Measurements from ENCODE around the gene CYP17A1.

CYP17A1 gene

GRCh38 chr10:102795453-102796406 lies 41.5 kb downstream of the CYP17A1 start:
- Histone ChIP-seq H3K36me3 (ENCODE audit: control insufficient read depth in 1 of 2, insufficient read depth in 2 of 2, low read length in 2 of 2) (peaks cover 14 to 28% of the 10 kb centered on the region in 2 donors), H3K4me3 (ENCODE audit: low read depth in 1 of 2, low read length in 2 of 2) (no peak overlapping the region), H3K27ac (ENCODE audit: low read depth, low read length) (peak overlapping the region; percentile 30), H3K9ac (ENCODE audit: low read depth in 1 of 2, low read length in 2 of 2) (no peak overlapping the region), H3K4me1 (ENCODE audit: control insufficient read depth in 1 of 2, insufficient read depth in 2 of 2, low read length in 2 of 2) (peaks cover 14 to 23% of the 10 kb centered on the region in 2 donors), H3K9me3 (ENCODE audit: control insufficient read depth in 1 of 2, low read length in 2 of 2) (no peaks in the 10 kb centered on the region), H3K27me3 (ENCODE audit: control insufficient read depth in 1 of 2, insufficient read depth in 2 of 2, low read length in 2 of 2) (no peaks in the 10 kb centered on the region)

GRCh38 chr10:102791754-102792395 lies 45.3 kb downstream of the CYP17A1 start:
- no peaks in the 10 kb centered on the region for H3K36me3 ChIP-seq (ENCODE audit: control insufficient read depth in 1 of 2, insufficient read depth in 2 of 2, low read length in 2 of 2)
- H3K4me3 ChIP-seq (ENCODE audit: low read depth in 1 of 2, low read length in 2 of 2) = no peak overlapping the region
- peaks cover 14 to 18% of the 10 kb centered on the region in 2 donors for H3K4me1 ChIP-seq (ENCODE audit: control insufficient read depth in 1 of 2, insufficient read depth in 2 of 2, low read length in 2 of 2)
- H3K9ac ChIP-seq (ENCODE audit: low read depth in 1 of 2, low read length in 2 of 2) = no peak overlapping the region
- no peaks in the 10 kb centered on the region for H3K27me3 ChIP-seq (ENCODE audit: control insufficient read depth in 1 of 2, insufficient read depth in 2 of 2, low read length in 2 of 2)
- H3K9me3 ChIP-seq (ENCODE audit: control insufficient read depth in 1 of 2, low read length in 2 of 2) = no peaks in the 10 kb centered on the region
- no peak overlapping the region for H3K27ac ChIP-seq (ENCODE audit: low read depth, low read length)

GRCh38 chr10:102785818-102786217 lies 51.4 kb downstream of the CYP17A1 start:
- Histone ChIP-seq H3K27ac (ENCODE audit: low read depth, low read length) (no peak overlapping the region), H3K9ac (ENCODE audit: low read depth in 1 of 2, low read length in 2 of 2) (no peak overlapping the region), H3K36me3 (ENCODE audit: control insufficient read depth in 1 of 2, insufficient read depth in 2 of 2, low read length in 2 of 2) (no peaks in the 10 kb centered on the region), H3K4me1 (ENCODE audit: control insufficient read depth in 1 of 2, insufficient read depth in 2 of 2, low read length in 2 of 2) (peaks cover 25 to 29% of the 10 kb centered on the region in 2 donors), H3K9me3 (ENCODE audit: control insufficient read depth in 1 of 2, low read length in 2 of 2) (no peaks in the 10 kb centered on the region), H3K4me3 (ENCODE audit: low read depth in 1 of 2, low read length in 2 of 2) (no peak overlapping the region), H3K27me3 (ENCODE audit: control insufficient read depth in 1 of 2, insufficient read depth in 2 of 2, low read length in 2 of 2) (no peaks in the 10 kb centered on the region)

- Histone ChIP-seq H3K4me1 (ENCODE audit: control insufficient read depth in 1 of 2, insufficient read depth in 2 of 2, low read length in 2 of 2) (peaks cover 28 to 29% of the 10 kb centered on the region in 2 donors), H3K27me3 (ENCODE audit: control insufficient read depth in 1 of 2, insufficient read depth in 2 of 2, low read length in 2 of 2) (no peaks in the 10 kb centered on the region), H3K9me3 (ENCODE audit: control insufficient read depth in 1 of 2, low read length in 2 of 2) (no peaks in the 10 kb centered on the region), H3K27ac (ENCODE audit: low read depth, low read length) (peak overlapping the region; percentile 48), H3K36me3 (ENCODE audit: control insufficient read depth in 1 of 2, insufficient read depth in 2 of 2, low read length in 2 of 2) (no peaks in the 10 kb centered on the region), H3K9ac (ENCODE audit: low read depth in 1 of 2, low read length in 2 of 2) (peak overlapping the region in 1 of 2 donors; percentile 23), H3K4me3 (ENCODE audit: low read depth in 1 of 2, low read length in 2 of 2) (no peak overlapping the region)
Observed at GRCh38 chr10:102783568-102783967, 53.6 kb downstream of the CYP17A1 start.

GRCh38 chr10:102782673-102783551 lies 54.3 kb downstream of the CYP17A1 start:
- no peaks in the 10 kb centered on the region for H3K27me3 ChIP-seq (ENCODE audit: control insufficient read depth in 1 of 2, insufficient read depth in 2 of 2, low read length in 2 of 2)
- H3K4me3 ChIP-seq (ENCODE audit: low read depth in 1 of 2, low read length in 2 of 2) = no peak overlapping the region
- H3K4me1 ChIP-seq (ENCODE audit: control insufficient read depth in 1 of 2, insufficient read depth in 2 of 2, low read length in 2 of 2) = peaks cover 30 to 34% of the 10 kb centered on the region in 2 donors
- H3K27ac ChIP-seq (ENCODE audit: low read depth, low read length) = peak overlapping the region; percentile 42
- H3K9ac ChIP-seq (ENCODE audit: low read depth in 1 of 2, low read length in 2 of 2) = peak overlapping the region in 1 of 2 donors; percentile 23
- no peaks in the 10 kb centered on the region for H3K9me3 ChIP-seq (ENCODE audit: control insufficient read depth in 1 of 2, low read length in 2 of 2)
- H3K36me3 ChIP-seq (ENCODE audit: control insufficient read depth in 1 of 2, insufficient read depth in 2 of 2, low read length in 2 of 2) = no peaks in the 10 kb centered on the region

- H3K4me1 ChIP-seq (ENCODE audit: control insufficient read depth in 1 of 2, insufficient read depth in 2 of 2, low read length in 2 of 2) = peaks cover 33 to 40% of the 10 kb centered on the region in 2 donors
- H3K9ac ChIP-seq (ENCODE audit: low read depth in 1 of 2, low read length in 2 of 2) = no peak overlapping the region
- no peak overlapping the region for H3K4me3 ChIP-seq (ENCODE audit: low read depth in 1 of 2, low read length in 2 of 2)
Observed at GRCh38 chr10:102781921-102782557, 55.2 kb downstream of the CYP17A1 start.

GRCh38 chr10:102781090-102781920 lies 55.9 kb downstream of the CYP17A1 start:
- Histone ChIP-seq H3K36me3 (ENCODE audit: control insufficient read depth in 1 of 2, insufficient read depth in 2 of 2, low read length in 2 of 2) (no peaks in the 10 kb centered on the region), H3K9ac (ENCODE audit: low read depth in 1 of 2, low read length in 2 of 2) (no peak overlapping the region), H3K4me3 (ENCODE audit: low read depth in 1 of 2, low read length in 2 of 2) (no peak overlapping the region), H3K27ac (ENCODE audit: low read depth, low read length) (peak overlapping the region; percentile 37), H3K9me3 (ENCODE audit: control insufficient read depth in 1 of 2, low read length in 2 of 2) (no peaks in the 10 kb centered on the region), H3K4me1 (ENCODE audit: control insufficient read depth in 1 of 2, insufficient read depth in 2 of 2, low read length in 2 of 2) (peaks cover 33 to 39% of the 10 kb centered on the region in 2 donors), H3K27me3 (ENCODE audit: control insufficient read depth in 1 of 2, insufficient read depth in 2 of 2, low read length in 2 of 2) (no peaks in the 10 kb centered on the region)

More at GRCh38 chr10:102781921-102782557, 55.2 kb downstream of the CYP17A1 start:
- no peaks in the 10 kb centered on the region for H3K9me3 ChIP-seq (ENCODE audit: control insufficient read depth in 1 of 2, low read length in 2 of 2)
- H3K36me3 ChIP-seq (ENCODE audit: control insufficient read depth in 1 of 2, insufficient read depth in 2 of 2, low read length in 2 of 2) = no peaks in the 10 kb centered on the region
- H3K27ac ChIP-seq (ENCODE audit: low read depth, low read length) = peak overlapping the region; percentile 42
- no peaks in the 10 kb centered on the region for H3K27me3 ChIP-seq (ENCODE audit: control insufficient read depth in 1 of 2, insufficient read depth in 2 of 2, low read length in 2 of 2)
